ENCODE results near the gene DOCK3.
"Not testable (repeated sequence)": the region's sequence is repeated elsewhere in the genome, so short reads cannot be mapped to it uniquely, and the experiment has no call there.

The DOCK3 gene

GRCh38 chr3:51270559-51270958 is 595.8 kb downstream of the DOCK3 start:
- no peak for DNase-seq

- DNase-seq, result no peak
These were observed 596.4 kb downstream of the DOCK3 start for GRCh38 chr3:51271172-51271571.

- no peak for DNase-seq
These were observed 599.3 kb downstream of the DOCK3 start for GRCh38 chr3:51274052-51274451.

- no peak for DNase-seq
These were observed 600.5 kb downstream of the DOCK3 start for GRCh38 chr3:51275111-51275805.

GRCh38 chr3:51276046-51276445 is 601.3 kb downstream of the DOCK3 start:
- no peak for DNase-seq

- no peak for DNase-seq
These were observed 604.7 kb downstream of the DOCK3 start for GRCh38 chr3:51279448-51279847.

- no peak for DNase-seq
These were observed 605.4 kb downstream of the DOCK3 start for GRCh38 chr3:51280176-51280575.

GRCh38 chr3:51282931-51283330 is 608.2 kb downstream of the DOCK3 start:
- DNase-seq, result no peak

- no peak for DNase-seq
These were observed 608.7 kb downstream of the DOCK3 start for GRCh38 chr3:51283421-51283820.

GRCh38 chr3:51295625-51296024 is 620.9 kb downstream of the DOCK3 start:
- no peak for DNase-seq

GRCh38 chr3:51297333-51297732 is 622.6 kb downstream of the DOCK3 start:
- no peak for DNase-seq

- no peak for DNase-seq
These were observed 629.5 kb downstream of the DOCK3 start for GRCh38 chr3:51304230-51304629.

- no peak for DNase-seq
These were observed 631.4 kb downstream of the DOCK3 start for GRCh38 chr3:51306093-51306492.

GRCh38 chr3:51307458-51307857 is 632.7 kb downstream of the DOCK3 start:
- no peak for DNase-seq

GRCh38 chr3:51307945-51308607 is 633.3 kb downstream of the DOCK3 start:
- not testable (repeated sequence) for DNase-seq

GRCh38 chr3:51311055-51311454 is 636.3 kb downstream of the DOCK3 start:
- peak; percentile 14 for DNase-seq

- no peak for DNase-seq
These were observed 653.5 kb downstream of the DOCK3 start for GRCh38 chr3:51328206-51328605.

- DNase-seq, result no peak
These were observed 655.3 kb downstream of the DOCK3 start for GRCh38 chr3:51330046-51330445.

GRCh38 chr3:51332156-51332555 is 657.4 kb downstream of the DOCK3 start:
- DNase-seq, result no peak

- DNase-seq, result no peak
These were observed 658.3 kb downstream of the DOCK3 start for GRCh38 chr3:51333021-51333420.

- no peak for DNase-seq
These were observed 661.5 kb downstream of the DOCK3 start for GRCh38 chr3:51336261-51336660.

- DNase-seq, result no peak
These were observed 662.9 kb downstream of the DOCK3 start for GRCh38 chr3:51337666-51338065.

GRCh38 chr3:51338632-51339031 is 663.9 kb downstream of the DOCK3 start:
- no peak for DNase-seq

- peak; percentile 11 for DNase-seq
These were observed 665.5 kb downstream of the DOCK3 start for GRCh38 chr3:51340013-51340829.

Measured in suppressor macrophage treated with lipopolysaccharide for 4 hours (primary cell).